Vagina (tissue), 2 donors: ENCODE data around the gene CFAP47.

Experiments used
- POLR2A ChIP-seq, 2 donors: fragments of 450-650 bp; IDR thresholded peaks; one replicate each; pipeline ENCODE4 v1.6.1; 2017; ENCODE audit warnings: antibody characterized with exemption in 2 of 2, mild to moderate bottlenecking in 2 of 2, moderate library complexity in 2 of 2
- POLR2AphosphoS5 ChIP-seq, 2 donors: sonication (generic); formaldehyde crosslinking; IDR thresholded peaks; one replicate each; pipeline ENCODE4 v1.9.0; 2017; ENCODE audit warnings: antibody characterized with exemption in 2 of 2, mild to moderate bottlenecking in 2 of 2, low read depth in 1 of 2; ENCODE audit not compliant: insufficient read depth in 1 of 2
- TF ChIP-seq, protein P1 (sequence below), 3 experiments: fragments of 450-650 bp in 2 of 3; fragments of 200-600 bp in 1 of 3; sonication (generic) in 1 of 3; IDR thresholded peaks; one replicate each; pipeline ENCODE4 v1.5.1; 2017 to 2019; ENCODE audit warnings: antibody characterized with exemption in 3 of 3, mild to moderate bottlenecking in 2 of 3, moderate library complexity in 2 of 3

DNA sequence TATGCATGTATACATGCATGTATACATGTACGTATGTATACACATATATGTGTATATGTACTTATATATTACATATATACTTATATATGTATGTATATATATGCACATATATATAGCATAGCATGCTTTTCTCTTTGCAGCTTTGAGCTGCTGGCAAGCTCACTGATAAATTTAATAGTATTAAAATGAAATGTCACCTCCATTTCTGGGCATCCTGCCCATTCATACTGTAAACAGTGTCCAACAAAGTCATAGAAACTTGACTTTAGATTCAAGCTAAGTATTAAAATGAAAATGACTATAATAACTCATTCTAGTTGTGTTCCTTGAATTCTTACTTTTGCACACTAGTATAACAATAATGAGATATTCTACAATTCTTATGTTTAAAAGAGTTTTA, 163.7 kb downstream of the CFAP47 start:
- TF ChIP-seq POLR2AphosphoS5 (IDR thresholded peaks at IDR 0.05; ENCODE audit: insufficient read depth in 1 of 2, low read depth in 1 of 2) (no peak), POLR2A (IDR thresholded peaks at IDR 0.05) (no peak)
- TF ChIP-seq, protein P1, sequence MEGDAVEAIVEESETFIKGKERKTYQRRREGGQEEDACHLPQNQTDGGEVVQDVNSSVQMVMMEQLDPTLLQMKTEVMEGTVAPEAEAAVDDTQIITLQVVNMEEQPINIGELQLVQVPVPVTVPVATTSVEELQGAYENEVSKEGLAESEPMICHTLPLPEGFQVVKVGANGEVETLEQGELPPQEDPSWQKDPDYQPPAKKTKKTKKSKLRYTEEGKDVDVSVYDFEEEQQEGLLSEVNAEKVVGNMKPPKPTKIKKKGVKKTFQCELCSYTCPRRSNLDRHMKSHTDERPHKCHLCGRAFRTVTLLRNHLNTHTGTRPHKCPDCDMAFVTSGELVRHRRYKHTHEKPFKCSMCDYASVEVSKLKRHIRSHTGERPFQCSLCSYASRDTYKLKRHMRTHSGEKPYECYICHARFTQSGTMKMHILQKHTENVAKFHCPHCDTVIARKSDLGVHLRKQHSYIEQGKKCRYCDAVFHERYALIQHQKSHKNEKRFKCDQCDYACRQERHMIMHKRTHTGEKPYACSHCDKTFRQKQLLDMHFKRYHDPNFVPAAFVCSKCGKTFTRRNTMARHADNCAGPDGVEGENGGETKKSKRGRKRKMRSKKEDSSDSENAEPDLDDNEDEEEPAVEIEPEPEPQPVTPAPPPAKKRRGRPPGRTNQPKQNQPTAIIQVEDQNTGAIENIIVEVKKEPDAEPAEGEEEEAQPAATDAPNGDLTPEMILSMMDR (IDR thresholded peaks at IDR 0.05) = no peak
